Stimulated activated CD8-positive, alpha-beta memory T cell treated with anti-CD3 and anti-CD28 coated beads, Interleukin-15, amount 100 ng/mL, for 1 hour (primary cell): Measurements from ENCODE around the gene ELP2.
A peak's percentile ranks its signal among the peaks of the same experiment; 100 is the strongest.
"Not testable (repeated sequence)": the region's sequence is repeated elsewhere in the genome, so short reads cannot be mapped to it uniquely, and the experiment has no call there.

Experiments used
- DNase-seq: peaks from one replicate; pipeline ENCODE4 v3.0.0-alpha.2; 2020; ENCODE audit warnings: low read depth

ELP2 gene

DNA sequence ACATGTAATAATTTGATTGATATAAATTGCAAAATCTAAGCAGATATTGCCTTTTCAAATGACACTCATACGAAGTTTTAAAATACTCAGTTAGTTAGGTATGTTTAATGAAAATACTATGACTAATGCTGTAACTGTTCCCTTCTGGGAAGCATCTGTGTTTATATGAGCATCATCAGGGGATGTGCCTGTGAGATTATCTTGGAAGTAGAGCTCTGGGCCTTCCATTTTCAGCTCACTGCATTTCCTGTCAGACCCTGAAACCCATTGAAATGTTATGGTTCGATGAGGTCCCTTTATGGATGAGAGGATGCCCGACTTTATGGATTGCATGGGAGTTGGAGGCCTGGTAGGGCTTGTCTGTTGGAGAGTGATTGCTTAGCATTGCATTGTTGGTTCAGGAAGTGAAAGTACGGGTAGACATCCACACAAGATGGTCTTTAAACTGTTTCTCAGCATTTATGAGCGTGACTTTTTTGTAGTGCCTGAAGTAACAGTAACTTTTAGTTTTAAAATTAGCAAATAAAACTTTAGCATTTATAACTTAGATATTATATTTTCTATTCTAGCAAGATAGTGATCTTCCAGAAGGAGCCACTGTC, 28.7 kb downstream of the ELP2 start:
- DNase-seq: no peak

DNA sequence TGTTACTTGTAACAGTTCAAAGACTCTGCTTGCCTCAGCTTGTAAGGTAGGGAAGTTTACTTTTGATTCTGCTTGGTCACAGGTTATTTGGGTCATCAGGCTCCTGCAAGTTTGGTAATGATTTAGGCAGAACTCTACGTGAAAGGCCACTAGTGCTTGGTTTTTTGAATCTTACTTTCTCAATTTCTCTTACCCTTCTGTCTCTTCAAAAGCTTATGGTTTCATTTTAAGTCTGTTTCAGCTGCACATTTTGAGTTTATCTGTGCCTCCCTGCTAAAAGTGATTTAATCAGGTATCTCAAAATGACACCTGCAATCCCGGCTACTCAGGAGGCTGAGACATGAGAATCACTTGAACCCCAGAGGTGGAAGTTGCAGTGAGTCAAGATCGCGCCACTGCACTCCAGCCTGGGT, 31.3 kb downstream of the ELP2 start:
- no peak for DNase-seq

DNA sequence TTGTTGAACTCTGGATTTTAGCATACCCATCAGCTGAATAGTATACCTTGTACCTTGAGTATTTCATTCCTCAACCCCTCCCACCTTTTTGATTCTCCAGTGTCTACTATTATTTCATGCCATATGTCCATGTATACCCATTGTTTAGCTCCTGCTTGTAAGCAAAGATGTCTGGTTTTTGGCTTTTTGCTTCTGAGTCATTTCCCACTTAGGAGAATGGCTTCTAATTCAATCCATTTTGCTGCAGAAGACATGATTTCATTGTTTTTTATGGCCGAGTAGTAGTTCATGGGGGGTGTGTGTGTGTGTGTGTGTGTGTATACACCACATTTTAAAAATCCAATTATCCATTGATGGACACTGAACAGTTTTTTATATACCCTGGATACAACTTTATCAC, 33.3 kb downstream of the ELP2 start:
- no peak for DNase-seq

DNA sequence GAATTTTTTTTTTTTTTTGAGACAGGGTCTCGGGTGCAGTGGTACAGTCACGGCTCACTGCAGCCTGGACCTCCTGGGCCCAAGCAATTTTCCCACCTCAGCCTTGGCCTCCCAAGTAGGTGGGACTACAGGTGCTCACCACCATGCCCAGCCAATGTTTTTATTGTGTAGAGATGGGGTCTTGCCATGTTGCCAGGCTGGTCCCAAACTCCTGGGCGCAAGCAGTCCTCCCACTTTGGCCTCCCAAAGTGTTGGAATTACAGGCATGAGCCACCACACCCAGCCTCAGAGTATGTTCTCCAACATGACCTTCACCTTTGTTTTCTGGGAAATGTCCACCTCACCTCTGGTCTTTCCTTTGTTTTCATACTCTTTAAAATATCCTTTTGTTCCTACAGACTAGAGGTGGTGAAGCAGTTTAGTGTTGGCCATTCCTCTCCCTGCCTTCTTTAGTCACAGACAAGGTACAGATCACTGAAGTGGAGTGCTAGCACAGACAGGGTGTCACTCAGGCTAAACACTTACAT, 38.1 kb downstream of the ELP2 start:
- no peak for DNase-seq

DNA sequence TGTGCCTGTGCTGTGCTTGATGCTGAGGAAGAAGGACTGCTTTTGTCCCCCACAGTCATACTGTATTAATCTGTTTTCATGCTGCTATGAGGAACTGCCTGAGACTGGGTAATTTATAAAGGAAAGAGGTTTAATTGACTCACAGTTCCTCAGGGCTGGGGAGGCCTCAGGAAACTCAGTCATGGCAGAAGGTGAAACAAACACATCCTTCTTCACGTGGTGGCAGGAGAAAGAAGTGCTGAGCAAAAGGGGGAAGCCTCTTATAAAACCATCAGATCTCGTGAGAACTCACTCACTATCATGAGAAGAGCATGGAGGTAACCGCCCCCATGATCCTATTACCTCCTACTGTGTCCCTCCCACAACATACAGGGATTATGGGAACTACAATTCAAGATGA, 38.6 kb downstream of the ELP2 start:
- not testable (repeated sequence) for DNase-seq

DNA sequence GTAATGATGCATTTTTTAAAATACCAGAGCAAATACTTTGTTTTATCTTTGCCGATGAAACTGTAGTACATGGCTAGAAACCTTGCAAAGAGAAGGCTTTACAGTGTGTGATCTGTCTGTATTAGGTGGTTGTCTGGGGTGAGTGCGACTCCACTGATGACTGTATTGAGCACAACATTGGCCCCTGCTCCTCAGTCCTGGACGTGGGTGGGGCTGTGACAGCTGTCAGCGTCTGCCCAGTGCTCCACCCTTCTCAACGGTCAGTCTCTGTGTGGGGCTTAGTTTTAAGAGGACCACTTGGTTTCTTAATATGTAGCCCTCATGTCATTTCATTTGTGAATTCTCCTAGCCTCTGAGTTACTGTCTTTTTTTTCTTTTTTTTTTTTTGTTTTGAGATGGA, 40.2 kb downstream of the ELP2 start:
- DNase-seq: no peak

DNA sequence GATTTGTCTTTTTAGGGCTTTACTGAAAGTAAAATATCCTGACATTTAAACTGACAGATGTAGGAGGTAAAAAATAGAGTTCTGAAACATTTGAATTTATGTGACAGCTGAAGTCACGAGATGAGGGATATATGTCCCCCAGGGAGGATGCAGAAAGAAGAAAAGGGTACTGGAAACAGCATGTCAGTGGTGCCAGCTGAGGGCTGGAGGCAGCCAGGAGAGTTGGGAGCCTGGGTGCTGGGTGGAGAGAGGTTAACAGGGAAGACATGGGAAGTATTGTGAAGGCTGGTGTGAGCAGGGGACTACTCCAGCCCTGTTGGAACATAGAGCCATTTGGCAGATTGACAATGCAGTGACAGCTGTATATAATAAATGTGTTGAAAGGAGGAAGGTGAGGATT, 45.8 kb downstream of the ELP2 start:
- no peak for DNase-seq

DNA sequence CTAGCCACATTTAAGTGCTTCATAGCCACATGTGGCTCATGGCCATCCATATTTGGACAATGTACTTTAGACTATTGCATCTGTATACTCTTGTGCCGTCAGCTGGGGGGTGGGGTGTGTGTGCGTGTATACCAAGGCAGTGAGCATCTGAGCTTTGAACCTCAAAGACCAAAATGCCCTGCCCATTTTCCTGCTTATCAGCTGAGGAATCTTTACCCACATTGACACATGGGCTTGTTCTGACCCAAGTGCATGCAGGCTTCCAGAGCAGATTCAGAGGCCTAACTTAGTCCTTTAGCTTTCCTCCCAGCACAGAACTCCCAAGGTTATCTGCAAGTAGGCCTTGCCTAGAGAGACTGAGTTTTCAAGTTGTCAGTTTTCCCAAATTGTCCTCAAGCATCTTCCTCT, 46.5 kb downstream of the ELP2 start:
- no peak for DNase-seq

DNA sequence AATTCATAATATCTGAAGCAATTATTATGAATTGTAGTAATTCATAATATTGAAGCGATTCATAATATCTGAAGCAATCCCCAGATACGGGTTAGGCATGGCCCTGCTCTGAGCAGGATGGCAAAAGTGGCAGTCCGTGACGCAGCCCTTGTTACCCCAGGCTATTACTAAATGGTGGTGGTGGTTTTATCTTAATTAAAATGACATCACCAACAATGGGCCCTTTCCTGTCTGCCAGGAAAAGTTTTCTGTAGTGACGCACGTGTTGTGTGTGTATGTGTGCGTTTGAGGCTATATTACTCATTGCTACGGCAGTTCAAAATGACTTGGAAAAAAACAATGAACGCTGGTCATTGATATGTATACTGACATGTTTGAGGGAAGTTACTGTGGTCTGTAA, 47.0 kb downstream of the ELP2 start:
- no peak for DNase-seq

DNA sequence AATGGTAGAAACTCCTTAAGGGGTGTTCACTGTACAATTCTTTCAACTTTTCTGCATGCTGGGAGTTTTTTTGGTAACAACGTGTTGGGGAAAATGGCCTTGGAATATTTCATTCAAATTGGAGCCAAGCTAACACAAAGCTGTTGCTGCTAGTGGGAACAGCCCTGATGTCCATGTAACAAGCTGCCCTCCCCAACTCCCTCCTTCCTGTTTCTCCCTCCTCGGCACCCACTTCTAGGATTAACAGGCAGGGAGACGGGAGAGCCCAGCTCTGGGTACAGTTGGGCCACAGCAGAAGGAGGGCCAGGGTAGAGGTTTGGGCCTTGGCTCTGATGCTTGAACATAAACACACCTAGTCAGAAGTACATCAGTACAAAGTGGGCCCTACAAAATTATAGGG, 48.2 kb downstream of the ELP2 start:
- no peak for DNase-seq

DNA sequence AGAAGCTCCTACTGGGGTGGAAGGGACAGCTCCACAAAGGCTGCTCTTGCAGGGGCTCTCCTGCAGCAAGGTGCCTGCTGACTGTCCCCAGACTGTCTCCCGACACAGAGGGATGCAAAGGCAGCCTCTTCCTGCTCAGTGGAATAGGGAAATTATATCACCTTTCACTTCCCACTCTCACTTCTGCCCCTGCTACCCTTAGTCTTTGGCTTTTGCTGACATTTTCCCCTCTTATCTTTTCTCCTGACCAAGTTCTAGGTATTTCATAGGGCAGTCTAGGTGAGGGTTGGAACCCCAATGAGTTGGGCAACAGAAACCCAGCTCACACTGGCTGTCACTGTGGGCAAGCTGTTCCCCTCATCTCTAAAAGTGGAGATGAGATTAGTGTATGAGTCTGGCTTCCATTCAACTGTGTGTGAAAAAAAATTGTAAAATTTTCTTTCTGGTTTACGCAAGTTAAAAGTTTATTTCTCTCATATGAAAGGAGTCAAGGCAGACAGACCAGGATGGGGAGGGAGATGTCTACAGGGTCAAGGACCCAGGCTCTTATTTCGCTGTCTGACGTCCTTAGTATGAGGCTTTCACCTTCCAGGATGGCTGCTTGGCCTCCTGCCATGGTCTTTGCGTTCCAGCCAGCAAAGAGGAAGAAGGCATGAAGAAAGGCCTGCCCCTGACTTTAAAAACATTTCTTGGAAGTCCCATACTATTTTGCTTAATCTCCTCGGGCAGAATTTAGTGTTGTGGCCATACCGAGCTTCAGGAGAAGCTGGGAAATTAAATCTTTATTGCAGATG, 50.1 kb downstream of the ELP2 start:
- no peak for DNase-seq

DNA sequence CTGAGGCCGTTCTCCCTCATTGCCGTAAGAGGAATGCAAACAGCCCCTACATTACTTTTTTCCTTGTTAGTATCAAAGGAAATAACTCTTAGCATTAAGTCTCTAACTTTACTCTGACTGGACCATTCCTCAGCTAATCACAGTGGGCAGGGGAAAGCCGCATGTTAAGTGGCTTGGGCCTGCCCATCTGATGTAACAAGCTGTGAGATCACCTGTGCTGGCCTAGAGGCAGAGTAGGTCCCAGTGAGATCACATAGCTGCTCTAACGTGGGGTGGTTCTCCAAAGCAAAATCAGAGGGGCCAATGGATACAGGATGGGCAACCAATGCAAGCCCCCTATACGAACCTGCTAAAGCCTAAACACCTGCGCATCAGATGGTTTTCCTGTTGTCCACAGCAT, 51.7 kb downstream of the ELP2 start:
- no peak for DNase-seq

DNA sequence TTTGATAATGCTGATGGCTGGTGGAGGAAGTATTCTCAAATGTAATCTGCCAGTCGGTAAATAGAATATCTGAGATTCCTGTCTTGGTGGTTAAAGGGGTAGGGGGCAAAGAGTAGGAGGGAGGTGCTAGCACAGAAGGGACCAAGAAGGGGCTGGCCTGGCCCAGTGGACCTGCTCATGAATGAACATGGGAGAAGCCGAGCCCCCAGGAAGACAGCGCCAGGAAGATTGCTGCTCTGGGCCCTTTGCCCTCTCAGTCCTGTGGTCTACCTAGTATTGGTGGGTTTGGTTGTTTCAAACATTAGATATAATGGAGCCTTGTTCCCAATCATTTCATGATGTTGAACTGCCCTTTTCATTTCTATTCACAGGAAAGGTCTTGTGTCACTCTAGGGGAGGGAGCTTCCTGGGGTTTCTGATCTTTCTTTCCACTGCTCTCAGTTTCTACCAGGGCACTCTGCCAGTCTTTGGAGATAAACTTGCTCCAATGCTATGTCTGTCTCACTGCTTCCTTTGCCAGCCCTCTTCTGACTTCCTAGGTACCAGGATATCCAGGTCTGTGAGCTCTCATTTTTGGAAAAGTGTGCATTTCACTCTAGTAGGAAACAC, 52.3 kb downstream of the ELP2 start:
- DNase-seq: no peak

DNA sequence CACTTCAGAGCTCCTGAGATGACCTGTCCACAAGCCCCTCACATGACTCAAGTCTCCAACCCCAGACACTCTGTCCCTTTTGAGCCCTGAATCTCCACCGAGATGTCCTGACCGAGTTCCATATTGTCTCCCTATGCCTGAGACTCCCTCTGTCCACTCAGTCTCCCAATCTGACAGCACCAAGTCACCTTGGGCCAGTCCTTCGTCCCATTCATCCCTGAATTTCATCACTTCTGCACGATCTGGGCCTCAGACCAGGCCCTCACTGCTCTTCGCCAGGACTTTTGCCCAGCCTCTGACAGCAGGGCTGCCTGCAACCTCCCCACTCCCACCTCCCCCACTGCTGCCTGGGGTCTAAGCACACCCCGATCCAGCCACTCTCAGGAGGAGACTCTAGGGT, 53.3 kb downstream of the ELP2 start:
- DNase-seq: no peak

DNA sequence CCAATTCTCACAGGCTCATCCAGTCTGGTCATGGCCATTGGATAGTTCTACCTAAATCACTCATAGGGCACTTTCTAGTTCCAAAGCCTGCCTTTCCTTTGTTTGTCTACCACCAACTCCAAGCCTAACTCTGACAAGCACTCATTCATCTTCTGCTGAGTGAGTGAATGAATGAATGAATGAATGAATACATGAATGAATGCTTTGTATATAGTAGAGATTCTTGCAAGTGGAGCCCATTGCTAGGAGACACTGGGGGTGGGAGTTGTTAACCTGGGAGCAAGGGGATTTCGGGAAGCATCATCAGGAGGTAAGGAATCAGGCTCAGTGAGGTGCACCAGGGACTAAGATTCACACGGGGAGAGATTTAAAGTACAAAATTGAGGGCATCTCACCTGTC, 54.3 kb downstream of the ELP2 start:
- no peak for DNase-seq

DNA sequence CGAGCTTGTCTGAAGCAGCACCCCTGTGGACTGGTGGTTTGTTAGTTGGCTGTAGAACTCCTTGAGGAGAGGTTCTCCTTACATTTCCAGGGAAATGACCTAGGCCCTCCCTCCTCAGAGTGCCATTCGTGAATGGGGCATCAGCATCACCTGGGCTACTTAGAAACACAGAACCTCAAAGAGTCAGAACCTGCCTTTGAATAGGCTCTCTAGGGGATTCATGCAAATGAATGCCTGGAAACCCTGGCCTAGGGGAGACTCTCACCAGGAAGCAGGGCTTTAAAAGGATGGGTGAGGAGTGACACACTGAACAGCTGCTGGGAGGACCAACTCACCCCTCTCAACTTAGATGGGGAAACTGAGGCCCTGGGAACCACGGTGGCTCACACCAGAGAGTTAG, 55.5 kb downstream of the ELP2 start:
- no peak for DNase-seq

DNA sequence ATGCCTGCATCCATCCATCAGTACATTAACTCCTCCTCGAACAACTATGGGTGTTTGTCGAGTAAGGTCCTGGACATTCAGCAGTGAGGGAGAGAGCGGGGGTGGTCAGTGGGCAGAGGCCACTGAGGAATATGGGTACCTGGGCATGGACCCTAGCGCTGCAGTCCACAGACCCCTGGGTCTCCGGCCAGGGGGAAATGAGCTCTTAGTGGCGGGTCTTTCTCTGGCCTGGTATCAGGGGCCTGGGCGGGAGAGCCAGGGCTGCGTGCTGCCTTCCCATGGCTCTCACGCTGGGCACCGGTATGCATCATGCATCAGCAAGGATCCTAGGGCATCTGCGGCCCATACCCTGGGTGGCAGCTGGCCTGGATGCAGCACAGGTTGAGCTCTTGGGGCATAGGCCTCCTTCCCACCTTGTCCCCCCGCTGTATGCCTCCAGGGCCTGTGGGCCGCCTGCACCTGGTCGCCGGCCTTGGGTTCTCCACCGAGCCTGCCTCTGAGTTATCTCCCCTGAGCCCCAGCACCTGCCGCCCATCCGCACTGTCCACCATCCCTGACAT, 56.3 kb downstream of the ELP2 start:
- DNase-seq: no peak

DNA sequence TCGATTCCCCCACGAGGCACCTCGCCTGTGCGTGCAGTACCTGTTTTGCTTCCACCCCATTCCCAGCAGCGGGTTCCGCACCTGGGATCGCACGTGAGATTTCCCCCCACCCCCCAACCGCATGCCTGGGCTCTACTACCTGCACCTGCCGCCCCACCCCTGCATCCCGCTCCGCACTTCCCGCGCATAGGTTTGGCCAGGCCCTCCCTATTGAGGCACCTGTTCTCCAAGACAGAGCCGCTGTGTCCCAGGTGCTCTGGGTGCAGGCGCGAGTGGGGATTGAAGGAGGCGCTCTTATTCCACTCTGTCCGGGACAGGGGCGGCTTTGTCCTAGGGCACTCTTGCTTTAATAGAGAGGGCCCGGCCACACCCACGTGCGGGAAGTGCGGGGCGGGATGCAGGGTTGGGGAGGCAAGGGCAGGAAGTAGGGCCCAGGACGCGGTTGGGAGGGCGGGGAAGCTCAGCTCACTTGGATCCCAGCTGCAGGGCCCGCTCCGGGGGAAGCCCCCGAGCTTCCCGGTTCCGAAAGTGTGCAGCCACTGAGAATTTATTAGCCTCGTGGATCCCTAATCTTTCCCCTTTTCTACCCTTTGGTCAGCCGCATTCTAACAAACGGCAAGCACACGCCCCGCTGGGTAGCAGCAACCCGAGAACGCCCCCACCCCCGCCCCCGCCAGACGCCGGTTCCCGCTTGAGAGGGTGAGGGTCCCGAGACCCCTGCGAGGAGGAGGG, 56.9 kb downstream of the ELP2 start:
- no peak for DNase-seq

DNA sequence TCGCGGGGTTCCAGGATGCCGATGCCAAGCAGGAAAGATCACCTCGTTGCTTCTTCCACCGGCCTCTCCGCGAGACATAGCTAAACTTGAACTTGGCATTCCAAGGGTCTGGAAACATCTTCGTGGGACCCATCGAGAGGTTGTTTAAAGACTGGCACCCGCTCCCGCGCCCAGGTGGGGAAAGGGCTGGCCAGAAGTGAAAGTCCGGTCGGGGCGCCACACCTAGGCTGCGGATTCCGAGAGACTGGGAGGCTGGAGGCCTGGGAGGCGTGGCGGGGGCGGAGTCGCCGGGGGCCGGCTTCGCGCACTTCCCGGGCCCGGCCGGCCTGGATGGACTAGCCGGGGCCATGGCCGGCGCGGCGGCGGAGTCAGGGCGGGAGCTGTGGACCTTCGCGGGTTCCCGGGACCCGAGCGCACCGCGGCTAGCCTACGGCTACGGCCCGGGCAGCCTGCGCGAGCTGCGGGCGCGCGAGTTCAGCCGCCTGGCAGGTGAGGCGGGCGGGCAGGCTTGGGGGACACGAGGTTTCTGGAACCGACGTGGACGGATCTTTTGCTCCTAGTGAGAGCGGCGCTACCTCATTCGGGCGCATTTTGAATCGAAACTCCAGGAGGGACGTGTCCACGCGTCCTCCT, 57.6 kb downstream of the ELP2 start, which contains the start of gene MOCOS:
MOCOS (plus strand) TSS at position 305 of the 633 bp plus-strand sequence; CDS start at position 348, 43 bp downstream.
- peak; percentile 11 for DNase-seq

DNA sequence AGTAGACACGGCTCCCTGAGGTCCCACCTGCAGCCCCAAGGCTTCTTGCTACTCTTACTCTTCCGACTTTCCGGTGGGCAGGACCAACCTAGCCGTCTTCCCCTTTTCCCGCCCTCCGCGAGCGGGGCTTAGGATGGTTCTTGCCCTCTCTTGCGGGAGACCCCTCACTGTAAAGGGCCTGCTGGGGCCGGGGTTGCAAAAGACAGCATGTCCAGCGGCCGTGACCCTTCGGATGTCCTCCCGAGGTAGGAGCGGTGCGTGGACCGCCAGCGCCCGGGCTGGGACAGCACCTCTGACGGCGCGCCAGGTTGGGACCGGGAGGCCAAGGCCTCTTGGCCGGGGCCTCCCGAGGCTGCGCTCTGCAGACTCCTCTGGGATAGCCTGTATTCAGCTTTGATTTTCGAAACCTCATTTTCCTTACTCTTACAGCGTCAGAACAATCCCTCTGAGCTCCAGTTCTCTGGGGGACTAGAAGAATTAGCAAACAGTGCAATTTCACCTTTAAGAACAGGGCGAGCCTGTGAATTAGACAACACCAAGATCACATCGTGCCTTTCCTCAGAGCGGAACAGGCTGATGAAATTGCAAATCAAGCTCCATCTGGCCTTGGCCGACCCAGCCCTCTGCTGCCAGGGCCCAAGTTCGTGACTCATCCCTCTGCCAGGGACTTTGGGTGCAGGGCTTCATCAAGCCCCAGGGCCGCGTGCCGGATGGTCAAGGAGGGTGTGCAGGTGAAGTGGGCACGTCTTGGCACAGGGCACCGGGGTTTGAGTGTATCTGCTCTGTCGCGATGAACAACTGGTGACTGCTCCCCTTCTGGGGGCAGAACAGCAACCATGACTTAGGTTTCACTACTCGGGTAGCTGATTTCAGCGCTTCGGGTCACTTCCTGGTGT, 58.4 kb downstream of the ELP2 start:
- DNase-seq: no peak

DNA sequence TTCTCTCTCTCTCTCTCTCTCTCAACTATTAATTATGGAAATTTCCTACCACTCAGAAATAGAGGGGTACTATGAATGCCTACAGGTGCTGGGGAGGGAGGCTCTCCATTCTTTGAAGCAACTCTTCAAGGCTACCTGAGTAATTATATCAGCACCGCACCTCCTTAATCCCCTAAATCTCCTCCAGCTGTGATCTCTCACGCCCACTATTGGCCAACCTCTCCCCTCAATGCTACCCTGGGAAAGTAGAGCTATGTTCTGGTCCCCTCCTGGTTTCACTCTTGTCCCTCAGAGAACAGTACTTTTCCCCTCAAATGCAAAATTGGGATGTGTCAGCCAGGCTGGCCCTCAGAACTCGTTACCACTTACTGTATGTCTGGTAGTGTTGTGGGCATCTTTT, 59.2 kb downstream of the ELP2 start:
- no peak for DNase-seq
